Measurements from ENCODE around the gene RAPGEF4.
"Not testable (repeated sequence)": the region's sequence is repeated elsewhere in the genome, so short reads cannot be mapped to it uniquely, and the experiment has no call there.

The RAPGEF4 gene

GRCh38 chr2:172775319-172775718 lies 39.7 kb downstream of the RAPGEF4 start:
- no peak for DNase-seq

- no peak for DNase-seq
Measured at GRCh38 chr2:172777431-172777830, 41.8 kb downstream of the RAPGEF4 start.

DNA sequence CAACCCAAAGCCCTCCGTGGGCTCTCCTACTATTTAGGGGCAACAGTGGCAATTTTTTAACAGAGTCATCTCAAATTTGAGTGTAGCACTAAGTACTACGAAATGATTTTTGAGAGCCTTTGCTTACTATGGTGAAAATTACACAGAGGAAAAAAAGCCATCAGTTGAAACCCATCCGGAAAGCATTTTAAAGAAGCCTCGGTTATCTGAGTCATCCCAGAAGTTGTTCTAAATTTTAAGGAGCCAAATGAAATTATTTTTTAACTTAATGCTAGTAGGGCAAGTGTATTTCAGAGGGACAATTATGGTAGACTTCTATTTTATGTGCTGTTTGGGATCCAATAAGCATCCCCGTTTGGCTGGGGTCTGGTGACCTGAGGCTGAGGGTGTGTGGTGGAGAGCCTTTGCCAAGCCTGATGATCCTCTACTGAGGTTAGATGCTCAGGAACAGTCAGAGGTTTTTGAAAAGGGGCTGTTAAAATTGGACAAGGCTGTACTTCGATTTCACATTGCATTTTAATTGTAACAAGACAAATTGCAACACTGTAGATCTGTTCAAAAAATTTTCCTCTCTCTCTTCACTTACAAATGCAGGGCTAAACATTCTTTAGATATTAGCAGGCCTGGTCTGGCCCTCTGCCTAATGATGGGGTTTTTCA lies 47.0 kb downstream of the RAPGEF4 start:
- no peak for DNase-seq

GRCh38 chr2:172783165-172783898 lies 47.7 kb downstream of the RAPGEF4 start:
- no peak for DNase-seq

GRCh38 chr2:172788871-172789270 lies 53.2 kb downstream of the RAPGEF4 start:
- DNase-seq = no peak

GRCh38 chr2:172790404-172790803 lies 54.8 kb downstream of the RAPGEF4 start:
- peak in 1 of 2 donors; percentile 36 for DNase-seq

DNA sequence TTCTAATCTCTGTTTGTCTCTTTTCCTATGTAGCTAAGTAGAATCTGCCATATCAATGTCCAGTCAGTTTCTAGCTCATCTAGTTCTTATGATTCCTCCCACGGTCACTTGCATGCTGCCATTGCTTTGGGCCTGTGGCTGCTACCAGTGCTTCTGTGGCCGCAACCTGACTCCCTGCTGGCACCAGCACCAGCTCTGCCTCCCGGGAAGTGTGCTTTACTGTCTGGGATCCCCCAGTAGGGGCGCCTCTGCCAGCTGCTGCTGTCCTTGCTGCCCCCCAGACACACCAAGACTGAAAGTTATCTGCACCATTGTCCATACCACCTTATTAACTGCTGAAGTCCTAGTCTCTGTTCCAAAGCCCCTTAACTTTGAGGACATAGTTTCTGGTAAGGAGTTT lies 56.3 kb downstream of the RAPGEF4 start:
- no peak for DNase-seq

DNA sequence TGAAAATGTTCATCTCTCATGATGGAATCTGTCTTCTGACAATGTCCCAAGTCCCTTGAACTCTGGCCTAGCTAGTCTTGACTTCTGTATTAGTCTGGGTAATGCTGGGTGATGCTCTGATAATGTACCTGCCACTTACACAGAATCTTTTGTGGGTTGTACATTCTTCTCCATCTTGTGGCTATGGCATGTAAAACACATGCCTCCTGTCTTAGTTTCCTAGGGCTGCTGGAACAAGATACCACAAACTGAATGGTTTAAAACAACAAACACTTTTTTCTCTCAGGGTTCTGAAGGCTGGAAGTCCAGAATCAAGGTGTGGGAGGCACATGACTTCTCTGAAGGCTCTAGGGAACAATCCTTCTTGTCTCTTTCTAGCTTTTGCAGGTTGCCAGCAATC lies 57.1 kb downstream of the RAPGEF4 start:
- no peak for DNase-seq

DNA sequence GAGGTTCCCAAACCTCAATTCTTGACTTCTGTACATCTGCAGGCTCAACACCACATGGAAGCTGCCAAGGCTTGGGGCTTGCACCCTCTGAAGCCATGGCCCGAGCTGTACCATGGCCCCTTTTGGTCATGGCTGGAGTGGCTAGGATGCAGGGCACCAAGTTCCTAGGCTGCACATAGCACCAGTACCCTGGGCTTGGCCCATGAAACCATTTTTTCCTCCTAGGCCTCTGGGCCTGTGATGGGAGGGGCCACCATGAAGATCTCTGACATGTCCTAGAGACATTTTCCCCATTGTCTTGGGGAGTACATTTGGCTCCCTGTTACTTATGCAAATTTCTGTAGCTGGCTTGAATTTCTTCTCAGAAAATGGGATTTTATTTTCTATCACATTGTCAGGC lies 67.7 kb downstream of the RAPGEF4 start:
- DNase-seq = not testable (repeated sequence)

DNA sequence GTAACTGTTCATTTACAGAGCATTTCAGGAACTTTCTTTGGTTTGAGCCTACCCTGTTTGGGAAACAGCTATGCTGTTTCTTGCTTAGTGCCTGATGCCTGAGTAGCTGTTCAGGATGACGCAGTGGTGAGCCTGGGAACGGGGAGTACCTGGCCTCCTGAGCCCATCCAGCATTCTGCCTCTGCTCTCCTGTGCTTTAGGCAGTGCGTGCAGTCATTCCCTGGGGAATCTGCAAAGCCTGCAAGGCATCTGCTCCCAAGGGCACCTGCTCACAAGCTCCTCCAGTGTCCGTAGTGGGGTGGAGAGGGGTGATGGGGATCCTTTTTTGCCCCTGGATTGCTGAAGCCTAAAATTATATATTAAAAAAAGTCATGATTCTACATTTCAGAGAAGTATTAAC lies 68.8 kb downstream of the RAPGEF4 start:
- no peak for DNase-seq

GRCh38 chr2:172806493-172806892 lies 70.8 kb downstream of the RAPGEF4 start:
- peak in 1 of 2 donors; percentile 69 for DNase-seq

DNA sequence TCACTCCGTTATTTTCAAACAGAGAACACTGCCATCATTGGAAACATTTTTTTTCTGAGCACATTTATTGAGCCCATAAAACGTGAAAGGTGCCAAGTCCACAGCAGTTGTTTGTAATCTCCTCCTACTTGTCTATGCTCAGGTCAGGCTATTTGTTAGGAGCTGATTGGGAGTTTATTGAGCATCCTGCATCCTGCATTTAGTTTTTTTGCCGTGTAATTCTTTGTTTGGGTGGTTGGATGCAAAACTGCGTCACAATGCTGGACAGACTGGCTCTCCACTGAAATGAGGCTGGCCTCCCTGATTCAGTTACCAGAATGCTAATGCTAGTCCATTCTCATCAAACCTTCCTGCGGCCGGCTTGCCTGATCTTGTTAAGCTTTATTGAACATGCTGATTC lies 71.4 kb downstream of the RAPGEF4 start:
- DNase-seq = no peak

- DNase-seq = no peak
Measured at GRCh38 chr2:172808156-172808555, 72.5 kb downstream of the RAPGEF4 start.

DNA sequence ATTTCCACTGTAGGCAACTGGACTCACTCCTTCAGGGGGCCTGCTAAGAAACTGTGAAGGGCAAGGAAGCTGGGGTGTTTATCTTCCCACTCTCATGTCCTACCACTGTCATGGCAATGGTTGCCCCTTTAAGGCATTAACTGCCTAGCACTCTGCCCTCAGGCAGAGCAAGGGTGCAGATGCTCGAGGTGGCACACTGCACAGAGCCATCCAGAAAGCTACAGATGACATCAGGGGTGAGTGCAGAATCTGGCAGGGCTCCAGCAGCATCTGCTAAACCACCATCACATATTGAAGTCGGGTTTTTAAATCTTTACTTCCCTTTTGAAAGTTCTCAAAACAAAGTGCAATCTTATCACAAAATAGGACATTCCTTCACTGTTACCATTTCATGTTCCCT lies 75.4 kb downstream of the RAPGEF4 start:
- no peak for DNase-seq

- no peak for DNase-seq
Measured at GRCh38 chr2:172812158-172812744, 76.6 kb downstream of the RAPGEF4 start.

GRCh38 chr2:172813314-172813888 lies 77.8 kb downstream of the RAPGEF4 start:
- DNase-seq = no peak

GRCh38 chr2:172817411-172817810 lies 81.8 kb downstream of the RAPGEF4 start:
- peak in 1 of 2 donors; percentile 4 for DNase-seq

GRCh38 chr2:172819943-172820342 lies 84.3 kb downstream of the RAPGEF4 start:
- no peak for DNase-seq

DNA sequence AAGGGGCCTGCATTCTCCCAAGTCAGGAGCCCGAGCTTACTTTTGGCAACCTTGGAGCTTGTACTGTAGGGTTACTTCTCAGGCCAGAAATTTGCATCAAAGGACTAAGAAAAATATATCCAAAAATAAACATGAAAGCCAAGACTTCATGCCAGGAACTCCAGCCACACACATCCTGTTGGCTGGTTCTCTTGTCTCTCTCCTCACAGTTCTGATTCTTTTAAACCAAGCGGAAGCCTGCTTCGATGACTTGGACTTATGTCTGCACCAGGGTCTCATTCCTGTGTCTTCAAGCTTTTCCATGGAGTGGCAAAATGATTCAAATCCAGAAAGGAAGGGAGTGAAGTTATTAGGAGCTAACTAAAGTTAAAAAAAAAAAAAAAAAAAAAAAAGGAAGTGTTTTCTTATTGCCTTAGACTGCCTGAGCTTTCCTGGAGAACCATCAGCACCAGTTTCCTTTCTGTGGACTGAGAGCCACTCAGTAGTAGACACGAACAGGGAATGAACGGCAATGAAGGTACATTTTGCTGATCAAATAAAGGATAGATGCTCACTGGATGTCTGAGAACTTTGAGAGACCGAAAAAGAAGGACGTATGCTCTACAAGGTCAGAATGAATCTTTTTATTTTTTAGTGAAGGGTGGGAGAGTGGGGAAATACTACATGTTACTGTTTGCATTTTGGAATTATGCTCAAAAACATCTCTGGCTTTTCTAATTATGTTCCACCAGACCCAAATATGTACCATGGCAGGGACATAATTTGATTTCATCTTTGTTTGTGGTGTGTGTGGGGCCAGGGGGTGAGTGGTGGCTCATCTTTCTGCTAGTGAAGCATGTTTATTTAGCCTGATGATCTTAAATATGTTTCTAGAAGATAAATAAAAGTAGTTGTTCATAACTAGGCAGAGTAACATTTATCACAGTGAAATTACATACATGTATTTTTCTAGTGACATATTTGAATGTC lies 86.0 kb downstream of the RAPGEF4 start:
- no peak for DNase-seq

GRCh38 chr2:172822585-172822984 lies 86.9 kb downstream of the RAPGEF4 start:
- DNase-seq = no peak

DNA sequence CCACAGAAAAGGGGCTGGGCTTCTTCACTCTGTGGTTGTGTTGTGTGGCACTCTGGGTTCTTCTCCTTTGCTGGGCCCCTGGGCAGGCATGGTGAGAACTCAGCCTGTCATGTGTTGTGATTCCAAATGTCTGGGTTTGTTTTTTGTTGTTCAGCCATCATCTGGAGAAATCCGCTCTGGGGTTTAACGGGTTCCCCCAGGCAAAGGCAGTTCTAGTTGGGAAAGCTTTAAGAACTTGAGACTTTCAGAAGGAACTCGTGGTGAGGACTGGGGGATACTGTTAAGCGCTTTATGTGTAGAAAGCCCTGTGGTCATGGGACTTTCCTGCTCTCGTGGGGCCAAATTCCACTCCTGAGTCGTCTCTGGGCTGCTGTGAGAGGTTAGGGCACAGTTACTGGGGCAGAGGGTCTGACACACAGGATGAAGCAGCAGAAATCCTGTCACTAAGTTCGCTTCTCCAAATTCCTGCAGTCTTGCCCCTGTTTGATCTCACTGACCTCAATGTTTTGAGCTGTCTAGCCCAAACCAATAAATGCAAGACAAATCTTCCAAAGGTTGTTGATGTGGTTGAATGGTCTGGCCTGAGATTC lies 87.7 kb downstream of the RAPGEF4 start:
- DNase-seq = no peak

DNA sequence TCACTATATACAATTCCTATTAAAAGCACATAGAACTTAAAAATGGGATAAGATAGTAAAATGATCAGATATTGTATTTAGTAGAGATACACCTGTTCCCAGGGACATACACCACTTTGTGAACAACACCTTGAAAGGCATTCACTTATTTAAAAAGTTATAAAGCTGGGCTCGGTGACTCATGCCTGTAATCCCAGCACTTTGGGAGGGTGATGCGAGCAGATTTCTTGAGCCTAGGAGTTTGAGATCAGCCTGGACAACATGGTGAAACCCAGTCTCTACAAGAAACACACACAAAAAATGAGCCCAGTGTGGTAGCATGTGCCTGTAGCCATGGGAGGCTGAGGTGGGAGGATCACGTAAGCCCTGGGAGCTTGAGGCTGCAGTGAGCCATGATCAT lies 90.9 kb downstream of the RAPGEF4 start:
- no peak for DNase-seq
